HEK293 (cell line): ENCODE results near the gene KRT32.

Source experiments
- CTCF ChIA-PET: fragments of 350-600 bp; formaldehyde crosslinking; extraction: SDS; loops from one replicate; lab custom pipeline; 2021; ENCODE audit warnings: antibody characterized with exemption; lab: Yijun Ruan, JAX
- POLR2A ChIA-PET: fragments of 300-600 bp; formaldehyde crosslinking; extraction: SDS; loops from one replicate; lab custom pipeline; 2020; ENCODE audit warnings: antibody characterized with exemption, inconsistent platforms; lab: Yijun Ruan, JAX
- H3K27ac ChIP-seq: fragments of 200-500 bp; sonication (Bioruptor generic); 2 replicates; pipeline ENCODE4 v1.5.1; 2014; ENCODE audit warnings: low read depth, low read length, control low read depth, inconsistent platforms; ENCODE audit errors: extremely low read depth
- H3K36me3 ChIP-seq, 2 experiments: fragments of 200-500 bp in 1 of 2; sonication (Bioruptor generic) in 1 of 2; 1 replicate in 1 of 2; 2 replicates in 1 of 2; pipeline ENCODE4 v1.5.1; 2014 to 2017; ENCODE audit warnings: inconsistent platforms in 2 of 2, low read length in 2 of 2; ENCODE audit not compliant: control insufficient read depth in 2 of 2, insufficient read depth in 1 of 2
- H3K4me1 ChIP-seq: fragments of 200-500 bp; sonication (Bioruptor generic); 2 replicates; pipeline ENCODE4 v1.5.1; 2014; ENCODE audit warnings: mild to moderate bottlenecking, low read length, inconsistent platforms; ENCODE audit not compliant: control insufficient read depth, insufficient read depth
- H3K4me3 ChIP-seq: 2 replicates; pipeline ENCODE4 v1.5.1; 2011; ENCODE audit warnings: low read depth, mild to moderate bottlenecking, control low read depth, low read length, moderate library complexity
- H3K9me3 ChIP-seq: fragments of 200-500 bp; sonication (Bioruptor generic); 2 replicates; pipeline ENCODE4 v1.5.1; 2014; ENCODE audit warnings: low read depth, low read length, inconsistent platforms; ENCODE audit not compliant: control insufficient read depth, insufficient read depth
- GLIS1 ChIP-seq: fragments of 450-650 bp; formaldehyde crosslinking; IDR thresholded peaks from 2 replicates; pipeline ENCODE4 v1.5.1; 2016; ENCODE audit warnings: missing biosample characterization, missing genetic modification characterization
- GLIS2 ChIP-seq: fragments of 450-650 bp; formaldehyde crosslinking; IDR thresholded peaks from 2 replicates; pipeline ENCODE4 v1.5.1; 2016; ENCODE audit warnings: missing biosample characterization, missing genetic modification characterization
- HOXD13 ChIP-seq: sonication (generic); formaldehyde crosslinking; IDR thresholded peaks from 2 replicates; pipeline ENCODE4 v1.8.0; 2022; ENCODE audit warnings: missing genetic modification reagents, borderline replicate concordance
- KLF16 ChIP-seq: fragments of 450-650 bp; formaldehyde crosslinking; IDR thresholded peaks from 2 replicates; pipeline ENCODE4 v1.5.1; 2017; ENCODE audit warnings: missing biosample characterization, missing genetic modification characterization
- KLF8 ChIP-seq: fragments of 450-650 bp; formaldehyde crosslinking; IDR thresholded peaks from 2 replicates; pipeline ENCODE4 v1.5.1; 2016; ENCODE audit warnings: missing biosample characterization, missing genetic modification characterization
- SCRT1 ChIP-seq: fragments of 450-650 bp; formaldehyde crosslinking; IDR thresholded peaks from 2 replicates; pipeline ENCODE4 v1.5.1; 2016; ENCODE audit warnings: missing biosample characterization, missing genetic modification characterization, borderline replicate concordance
- SETDB1 ChIP-seq: IDR thresholded peaks from one replicate; pipeline ENCODE4 v1.6.1; 2017; ENCODE audit warnings: mild to moderate bottlenecking, low read length, moderate library complexity, mixed read lengths; ENCODE audit not compliant: insufficient read length
- ZFHX2 ChIP-seq: fragments of 450-650 bp; formaldehyde crosslinking; conservative IDR thresholded peaks from 2 replicates; pipeline ENCODE4 v1.5.1; 2016; ENCODE audit warnings: missing biosample characterization, missing genetic modification characterization
- ZNF140 ChIP-seq: fragments of 450-650 bp; formaldehyde crosslinking; IDR thresholded peaks from 2 replicates; pipeline ENCODE4 v1.5.1; 2016; ENCODE audit warnings: missing biosample characterization, missing genetic modification characterization
- ZNF157 ChIP-seq: fragments of 450-650 bp; formaldehyde crosslinking; IDR thresholded peaks from 2 replicates; pipeline ENCODE4 v1.5.1; 2016; ENCODE audit warnings: missing biosample characterization, missing genetic modification characterization
- ZNF202 ChIP-seq: fragments of 450-650 bp; formaldehyde crosslinking; IDR thresholded peaks from 2 replicates; pipeline ENCODE4 v1.5.1; 2016; ENCODE audit warnings: missing biosample characterization, missing genetic modification characterization, borderline replicate concordance
- ZNF391 ChIP-seq: fragments of 450-650 bp; formaldehyde crosslinking; IDR thresholded peaks from 2 replicates; pipeline ENCODE4 v1.5.1; 2016; ENCODE audit warnings: low read depth, missing biosample characterization, missing genetic modification characterization, borderline replicate concordance
- ZNF549 ChIP-seq: fragments of 450-650 bp; IDR thresholded peaks from 2 replicates; pipeline ENCODE4 v1.5.1; 2018; ENCODE audit warnings: missing biosample characterization, missing genetic modification characterization, mild to moderate bottlenecking, inconsistent platforms, moderate library complexity
- ZNF658 ChIP-seq: fragments of 450-650 bp; formaldehyde crosslinking; IDR thresholded peaks from 2 replicates; pipeline ENCODE4; 2016; ENCODE audit warnings: missing biosample characterization, missing genetic modification characterization
- ZNF677 ChIP-seq: fragments of 450-650 bp; IDR thresholded peaks from 2 replicates; pipeline ENCODE4 v1.5.0; 2018; ENCODE audit warnings: missing biosample characterization, mild to moderate bottlenecking, missing genetic modification characterization, moderate library complexity
- ZNF791 ChIP-seq: fragments of 450-650 bp; formaldehyde crosslinking; IDR thresholded peaks from 2 replicates; pipeline ENCODE4 v1.5.1; 2016; ENCODE audit warnings: missing biosample characterization, missing genetic modification characterization
- ZNF837 ChIP-seq: fragments of 450-650 bp; formaldehyde crosslinking; IDR thresholded peaks from 2 replicates; pipeline ENCODE4 v1.5.1; 2016; ENCODE audit warnings: missing biosample characterization, missing genetic modification characterization
- TF ChIP-seq, protein P1 (sequence below): fragments of 450-650 bp; IDR thresholded peaks from 2 replicates; pipeline ENCODE4 v1.5.1; 2018; ENCODE audit warnings: missing biosample characterization, mild to moderate bottlenecking, missing genetic modification characterization
- TF ChIP-seq, protein P2 (sequence below): fragments of 450-650 bp; formaldehyde crosslinking; IDR thresholded peaks from 2 replicates; pipeline ENCODE4 v1.5.1; 2017; ENCODE audit warnings: missing biosample characterization, missing genetic modification characterization
- TF ChIP-seq, protein P3 (sequence below): fragments of 450-650 bp; formaldehyde crosslinking; IDR thresholded peaks from 2 replicates; pipeline ENCODE4 v1.5.1; 2016; ENCODE audit warnings: missing biosample characterization, missing genetic modification characterization
- TF ChIP-seq, protein P4 (sequence below): fragments of 450-650 bp; formaldehyde crosslinking; IDR thresholded peaks from 2 replicates; pipeline ENCODE4 v1.5.1; 2016; ENCODE audit warnings: missing biosample characterization, missing genetic modification characterization, borderline replicate concordance
- TF ChIP-seq, protein P5 (sequence below): fragments of 450-650 bp; formaldehyde crosslinking; IDR thresholded peaks from 2 replicates; pipeline ENCODE4 v1.5.1; 2017; ENCODE audit warnings: missing biosample characterization, missing genetic modification characterization

The KRT32 gene

DNA sequence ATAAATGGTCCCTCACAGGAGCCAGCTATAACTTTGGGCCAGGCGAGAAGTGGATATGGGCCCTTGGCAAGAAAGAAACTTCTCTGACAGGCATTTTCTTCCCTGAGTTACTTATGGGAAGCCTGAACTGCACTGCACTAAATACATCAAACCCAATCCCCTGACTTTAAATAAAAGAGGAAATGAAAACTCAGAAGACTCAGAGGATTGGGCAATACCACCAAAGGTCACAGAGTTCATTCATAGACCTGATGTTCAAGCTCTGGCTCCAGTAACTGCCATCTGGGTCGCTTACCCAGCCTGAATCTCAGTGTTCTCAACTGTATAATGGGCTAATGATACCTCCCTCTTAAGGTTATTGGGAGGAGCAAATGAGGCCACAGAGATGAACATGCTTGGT is 12.9 kb upstream of the KRT32 start:
- Histone ChIP-seq H3K27ac (no peak overlapping the region), H3K36me3 (no peaks in the 10 kb centered on the region), H3K4me3 (no peak overlapping the region), H3K4me1 (no peaks in the 10 kb centered on the region), H3K9me3 (no peaks in the 10 kb centered on the region)
- CTCF ChIA-PET, result interaction anchor here (0.6 to 1.6 kb wide), 4 partner anchors 69 to 183 kb away, joined by 3 to 7 read pairs (median 4); no protein-coding TSS in a partner anchor
- POLR2A ChIA-PET, result no interaction called here
- no peak for TF ChIP-seq HOXD13 (CRISPR knock-in tag)
- TF ChIP-seq, protein P1, sequence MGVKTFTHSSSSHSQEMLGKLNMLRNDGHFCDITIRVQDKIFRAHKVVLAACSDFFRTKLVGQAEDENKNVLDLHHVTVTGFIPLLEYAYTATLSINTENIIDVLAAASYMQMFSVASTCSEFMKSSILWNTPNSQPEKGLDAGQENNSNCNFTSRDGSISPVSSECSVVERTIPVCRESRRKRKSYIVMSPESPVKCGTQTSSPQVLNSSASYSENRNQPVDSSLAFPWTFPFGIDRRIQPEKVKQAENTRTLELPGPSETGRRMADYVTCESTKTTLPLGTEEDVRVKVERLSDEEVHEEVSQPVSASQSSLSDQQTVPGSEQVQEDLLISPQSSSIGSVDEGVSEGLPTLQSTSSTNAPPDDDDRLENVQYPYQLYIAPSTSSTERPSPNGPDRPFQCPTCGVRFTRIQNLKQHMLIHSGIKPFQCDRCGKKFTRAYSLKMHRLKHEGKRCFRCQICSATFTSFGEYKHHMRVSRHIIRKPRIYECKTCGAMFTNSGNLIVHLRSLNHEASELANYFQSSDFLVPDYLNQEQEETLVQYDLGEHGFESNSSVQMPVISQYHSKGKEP (tag by site-specific recombination), result no peak
- TF ChIP-seq, protein P2, sequence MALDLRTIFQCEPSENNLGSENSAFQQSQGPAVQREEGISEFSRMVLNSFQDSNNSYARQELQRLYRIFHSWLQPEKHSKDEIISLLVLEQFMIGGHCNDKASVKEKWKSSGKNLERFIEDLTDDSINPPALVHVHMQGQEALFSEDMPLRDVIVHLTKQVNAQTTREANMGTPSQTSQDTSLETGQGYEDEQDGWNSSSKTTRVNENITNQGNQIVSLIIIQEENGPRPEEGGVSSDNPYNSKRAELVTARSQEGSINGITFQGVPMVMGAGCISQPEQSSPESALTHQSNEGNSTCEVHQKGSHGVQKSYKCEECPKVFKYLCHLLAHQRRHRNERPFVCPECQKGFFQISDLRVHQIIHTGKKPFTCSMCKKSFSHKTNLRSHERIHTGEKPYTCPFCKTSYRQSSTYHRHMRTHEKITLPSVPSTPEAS (tag by site-specific recombination), result no peak
- TF ChIP-seq, protein P3, sequence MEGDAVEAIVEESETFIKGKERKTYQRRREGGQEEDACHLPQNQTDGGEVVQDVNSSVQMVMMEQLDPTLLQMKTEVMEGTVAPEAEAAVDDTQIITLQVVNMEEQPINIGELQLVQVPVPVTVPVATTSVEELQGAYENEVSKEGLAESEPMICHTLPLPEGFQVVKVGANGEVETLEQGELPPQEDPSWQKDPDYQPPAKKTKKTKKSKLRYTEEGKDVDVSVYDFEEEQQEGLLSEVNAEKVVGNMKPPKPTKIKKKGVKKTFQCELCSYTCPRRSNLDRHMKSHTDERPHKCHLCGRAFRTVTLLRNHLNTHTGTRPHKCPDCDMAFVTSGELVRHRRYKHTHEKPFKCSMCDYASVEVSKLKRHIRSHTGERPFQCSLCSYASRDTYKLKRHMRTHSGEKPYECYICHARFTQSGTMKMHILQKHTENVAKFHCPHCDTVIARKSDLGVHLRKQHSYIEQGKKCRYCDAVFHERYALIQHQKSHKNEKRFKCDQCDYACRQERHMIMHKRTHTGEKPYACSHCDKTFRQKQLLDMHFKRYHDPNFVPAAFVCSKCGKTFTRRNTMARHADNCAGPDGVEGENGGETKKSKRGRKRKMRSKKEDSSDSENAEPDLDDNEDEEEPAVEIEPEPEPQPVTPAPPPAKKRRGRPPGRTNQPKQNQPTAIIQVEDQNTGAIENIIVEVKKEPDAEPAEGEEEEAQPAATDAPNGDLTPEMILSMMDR, result no peak
- no peak for TF ChIP-seq ZNF157
- no peak for TF ChIP-seq ZNF140 (tag by site-specific recombination)

DNA sequence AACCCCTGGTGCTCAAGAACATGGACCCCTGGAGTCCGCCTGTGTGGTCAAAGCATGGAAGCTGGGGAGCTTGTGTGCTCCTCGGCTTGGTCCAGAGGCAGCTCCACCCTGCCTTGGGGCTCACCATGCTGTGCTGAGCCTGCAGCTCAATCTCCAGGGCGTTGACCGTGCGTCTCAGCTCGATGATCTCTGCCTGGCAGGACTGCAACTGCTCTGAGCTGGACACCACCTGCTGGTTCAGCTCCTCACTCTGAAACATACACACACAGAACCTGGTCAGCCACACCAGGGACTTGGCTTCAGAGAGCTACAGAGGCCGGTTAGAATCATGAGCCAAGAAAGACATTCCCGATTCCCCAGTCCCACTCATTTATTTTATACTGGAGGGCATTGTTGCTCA is 11.1 kb upstream of the KRT32 start:
- no peaks in the 10 kb centered on the region for H3K9me3 ChIP-seq
- no peak for TF ChIP-seq KLF8 (tag by site-specific recombination)
- TF ChIP-seq ZNF202 (tag by site-specific recombination), result no peak
- TF ChIP-seq ZNF549, result no peak
- no peak for TF ChIP-seq ZNF157
- no peak for TF ChIP-seq KLF16
- TF ChIP-seq ZNF837 (tag by site-specific recombination), result no peak
- no peak for TF ChIP-seq ZNF677
- TF ChIP-seq ZNF658 (tag by site-specific recombination), result no peak
- no peak for TF ChIP-seq GLIS1 (tag by site-specific recombination)
- TF ChIP-seq SCRT1 (tag by site-specific recombination), result no peak
- TF ChIP-seq ZFHX2, result no peak
- TF ChIP-seq SETDB1, result no peak
- TF ChIP-seq, protein P4, sequence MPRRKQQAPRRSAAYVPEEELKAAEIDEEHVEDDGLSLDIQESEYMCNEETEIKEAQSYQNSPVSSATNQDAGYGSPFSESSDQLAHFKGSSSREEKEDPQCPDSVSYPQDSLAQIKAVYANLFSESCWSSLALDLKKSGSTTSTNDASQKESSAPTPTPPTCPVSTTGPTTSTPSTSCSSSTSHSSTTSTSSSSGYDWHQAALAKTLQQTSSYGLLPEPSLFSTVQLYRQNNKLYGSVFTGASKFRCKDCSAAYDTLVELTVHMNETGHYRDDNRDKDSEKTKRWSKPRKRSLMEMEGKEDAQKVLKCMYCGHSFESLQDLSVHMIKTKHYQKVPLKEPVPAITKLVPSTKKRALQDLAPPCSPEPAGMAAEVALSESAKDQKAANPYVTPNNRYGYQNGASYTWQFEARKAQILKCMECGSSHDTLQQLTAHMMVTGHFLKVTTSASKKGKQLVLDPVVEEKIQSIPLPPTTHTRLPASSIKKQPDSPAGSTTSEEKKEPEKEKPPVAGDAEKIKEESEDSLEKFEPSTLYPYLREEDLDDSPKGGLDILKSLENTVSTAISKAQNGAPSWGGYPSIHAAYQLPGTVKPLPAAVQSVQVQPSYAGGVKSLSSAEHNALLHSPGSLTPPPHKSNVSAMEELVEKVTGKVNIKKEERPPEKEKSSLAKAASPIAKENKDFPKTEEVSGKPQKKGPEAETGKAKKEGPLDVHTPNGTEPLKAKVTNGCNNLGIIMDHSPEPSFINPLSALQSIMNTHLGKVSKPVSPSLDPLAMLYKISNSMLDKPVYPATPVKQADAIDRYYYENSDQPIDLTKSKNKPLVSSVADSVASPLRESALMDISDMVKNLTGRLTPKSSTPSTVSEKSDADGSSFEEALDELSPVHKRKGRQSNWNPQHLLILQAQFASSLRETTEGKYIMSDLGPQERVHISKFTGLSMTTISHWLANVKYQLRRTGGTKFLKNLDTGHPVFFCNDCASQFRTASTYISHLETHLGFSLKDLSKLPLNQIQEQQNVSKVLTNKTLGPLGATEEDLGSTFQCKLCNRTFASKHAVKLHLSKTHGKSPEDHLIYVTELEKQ, result no peak
- TF ChIP-seq ZNF391, result no peak
- no peak for TF ChIP-seq ZNF791 (tag by site-specific recombination)
- TF ChIP-seq, protein P5, sequence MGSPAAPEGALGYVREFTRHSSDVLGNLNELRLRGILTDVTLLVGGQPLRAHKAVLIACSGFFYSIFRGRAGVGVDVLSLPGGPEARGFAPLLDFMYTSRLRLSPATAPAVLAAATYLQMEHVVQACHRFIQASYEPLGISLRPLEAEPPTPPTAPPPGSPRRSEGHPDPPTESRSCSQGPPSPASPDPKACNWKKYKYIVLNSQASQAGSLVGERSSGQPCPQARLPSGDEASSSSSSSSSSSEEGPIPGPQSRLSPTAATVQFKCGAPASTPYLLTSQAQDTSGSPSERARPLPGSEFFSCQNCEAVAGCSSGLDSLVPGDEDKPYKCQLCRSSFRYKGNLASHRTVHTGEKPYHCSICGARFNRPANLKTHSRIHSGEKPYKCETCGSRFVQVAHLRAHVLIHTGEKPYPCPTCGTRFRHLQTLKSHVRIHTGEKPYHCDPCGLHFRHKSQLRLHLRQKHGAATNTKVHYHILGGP (tag by site-specific recombination), result no peak
- TF ChIP-seq GLIS2, result no peak
- no peaks in the 10 kb centered on the region for H3K36me3 ChIP-seq
- H3K4me3 ChIP-seq, result no peak overlapping the region
- H3K27ac ChIP-seq, result no peak overlapping the region
- ChIA-PET POLR2A (no interaction called here), CTCF (interaction anchor here (0.6 kb wide), 1 partner anchor 49 kb away, joined by 3 read pairs; no protein-coding TSS in a partner anchor)
- no peaks in the 10 kb centered on the region for H3K4me1 ChIP-seq
